ENCODE measurements around the gene YTHDF1. TPM values are rescaled to one million over a fixed set of nuclear protein-coding genes. Genes with fewer than 3 reads are reported as not detected.
"Not testable (repeated sequence)": the region's sequence is repeated elsewhere in the genome, so short reads cannot be mapped to it uniquely, and the experiment has no call there.

Gene YTHDF1
- total RNA-seq, 1 donor from 2014 or later: 23.1 TPM

DNA sequence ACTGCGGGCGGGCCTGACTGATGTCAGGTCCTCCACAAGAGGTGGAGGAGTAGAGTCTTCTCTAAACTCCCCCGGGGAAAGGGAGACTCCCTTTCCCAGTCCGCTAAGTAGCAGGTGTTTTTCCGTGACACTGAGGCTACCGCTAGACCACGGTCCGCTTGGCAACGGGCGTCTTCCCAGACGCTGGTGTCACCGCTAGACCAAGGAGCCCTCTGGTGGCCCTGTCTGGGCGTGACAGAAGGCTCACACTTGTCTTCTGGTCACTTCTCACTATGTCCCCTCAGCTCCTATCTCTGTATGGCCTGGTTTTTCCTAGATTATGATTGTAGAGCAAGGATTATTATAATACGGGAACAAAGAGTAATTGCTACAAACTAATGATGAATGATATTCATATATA lies 35.4 kb upstream of the YTHDF1 start:
- DNase-seq (ENCODE audit: low spot score); intact Hi-C loops (cut with DNase I): not testable (repeated sequence)

GRCh38 chr20:63249891-63250290 lies 34.0 kb upstream of the YTHDF1 start:
- intact Hi-C loops (cut with DNase I): no loop called here
- no peak for DNase-seq (ENCODE audit: low spot score)

- intact Hi-C loops (cut with DNase I): no loop called here
- no peak for DNase-seq (ENCODE audit: low spot score)
Measured at GRCh38 chr20:63248835-63249591, 33.1 kb upstream of the YTHDF1 start.

GRCh38 chr20:63247671-63248228 lies 31.8 kb upstream of the YTHDF1 start:
- intact Hi-C loops (cut with DNase I): no loop called here
- DNase-seq (ENCODE audit: low spot score): no peak

GRCh38 chr20:63246490-63247288 lies 30.8 kb upstream of the YTHDF1 start:
- no peak for DNase-seq (ENCODE audit: low spot score)
- intact Hi-C loops (cut with DNase I): no loop called here

DNA sequence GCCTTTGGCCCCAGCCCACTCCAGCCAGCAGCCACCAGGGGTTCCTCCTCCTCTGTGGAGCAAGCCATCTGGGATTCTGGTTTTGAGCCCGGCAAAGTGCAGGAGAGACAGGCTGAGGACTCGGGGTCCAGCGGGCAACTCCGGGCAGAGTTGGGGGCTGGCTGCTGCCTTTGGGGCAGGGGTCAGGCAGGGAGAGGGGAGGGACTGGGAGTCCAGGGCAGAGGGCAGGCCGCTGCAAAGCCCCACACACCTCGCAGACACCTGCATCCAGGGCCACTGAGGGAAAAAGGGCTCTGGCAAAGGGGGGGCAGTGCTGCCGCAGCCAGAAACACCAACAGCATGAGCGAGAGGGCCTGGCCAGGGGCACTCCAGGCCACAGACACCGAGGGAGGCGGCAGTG lies 28.5 kb upstream of the YTHDF1 start:
- DNase-seq (ENCODE audit: low spot score): no peak
- intact Hi-C loops (cut with DNase I): no loop called here

GRCh38 chr20:63243604-63244247 lies 27.8 kb upstream of the YTHDF1 start:
- no peak for DNase-seq (ENCODE audit: low spot score)
- intact Hi-C loops (cut with DNase I): no loop called here

GRCh38 chr20:63242736-63243135 lies 26.8 kb upstream of the YTHDF1 start:
- no peak for DNase-seq (ENCODE audit: low spot score)

DNA sequence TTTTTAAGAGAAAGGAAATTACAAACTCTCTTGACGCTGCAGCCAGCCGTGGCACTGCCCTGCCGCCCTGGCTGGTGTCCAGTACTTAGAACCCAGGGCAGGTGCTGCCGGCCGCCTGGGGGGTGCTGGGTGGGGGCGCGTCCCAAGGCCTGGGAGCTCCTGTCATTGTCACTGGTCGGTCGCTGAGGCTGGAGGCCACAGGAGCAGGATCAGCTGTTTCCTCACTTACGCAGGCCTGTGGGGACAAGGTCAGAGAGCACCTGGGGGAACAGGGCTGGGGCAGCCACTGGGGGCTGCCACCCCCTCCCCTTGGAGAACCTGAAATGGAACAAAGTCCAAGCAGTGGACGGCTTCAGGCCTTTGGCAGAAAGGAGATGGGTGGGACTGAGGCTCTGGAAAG lies 25.3 kb upstream of the YTHDF1 start:
- DNase-seq (ENCODE audit: low spot score): no peak
- intact Hi-C loops (cut with DNase I): no loop called here

More at GRCh38 chr20:63242736-63243135, 26.8 kb upstream of the YTHDF1 start:
- intact Hi-C loops (cut with DNase I): no loop called here

DNA sequence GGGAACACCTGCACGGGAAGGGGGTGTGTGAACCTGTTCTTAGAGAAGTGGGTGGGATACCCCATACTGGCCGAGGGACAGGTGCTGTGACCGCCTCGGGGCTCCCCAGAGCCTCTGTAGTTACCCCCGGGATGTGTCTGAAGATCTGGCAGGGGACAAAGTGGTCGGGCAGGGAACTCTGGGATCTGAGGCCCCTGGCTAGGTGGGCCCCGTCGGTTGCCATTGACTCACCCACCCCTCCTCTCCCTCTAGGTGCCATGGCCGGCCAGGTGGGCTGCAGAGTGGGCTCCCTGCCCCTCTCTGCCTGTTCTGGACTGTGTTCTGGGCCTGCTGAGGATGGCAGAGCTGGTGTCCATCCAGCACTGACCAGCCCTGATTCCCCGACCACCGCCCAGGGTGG lies 24.1 kb upstream of the YTHDF1 start:
- no peak for DNase-seq (ENCODE audit: low spot score)
- intact Hi-C loops (cut with DNase I): no loop called here

DNA sequence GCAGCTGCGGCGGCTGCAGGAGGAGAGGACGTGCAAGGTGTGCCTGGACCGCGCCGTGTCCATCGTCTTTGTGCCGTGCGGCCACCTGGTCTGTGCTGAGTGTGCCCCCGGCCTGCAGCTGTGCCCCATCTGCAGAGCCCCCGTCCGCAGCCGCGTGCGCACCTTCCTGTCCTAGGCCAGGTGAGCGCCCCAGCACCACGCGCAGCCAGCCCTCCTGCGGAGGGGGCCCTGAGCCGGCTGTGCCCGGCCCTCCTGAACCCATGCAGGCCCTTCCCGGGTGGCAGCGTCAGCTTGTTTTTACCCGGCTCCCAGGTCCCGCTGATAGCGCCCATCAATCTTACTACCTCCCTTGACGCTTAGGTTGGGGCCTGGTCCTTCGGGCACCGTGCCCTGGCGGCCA lies 23.5 kb upstream of the YTHDF1 start:
- intact Hi-C loops (cut with DNase I): no loop called here
- DNase-seq (ENCODE audit: low spot score): no peak

DNA sequence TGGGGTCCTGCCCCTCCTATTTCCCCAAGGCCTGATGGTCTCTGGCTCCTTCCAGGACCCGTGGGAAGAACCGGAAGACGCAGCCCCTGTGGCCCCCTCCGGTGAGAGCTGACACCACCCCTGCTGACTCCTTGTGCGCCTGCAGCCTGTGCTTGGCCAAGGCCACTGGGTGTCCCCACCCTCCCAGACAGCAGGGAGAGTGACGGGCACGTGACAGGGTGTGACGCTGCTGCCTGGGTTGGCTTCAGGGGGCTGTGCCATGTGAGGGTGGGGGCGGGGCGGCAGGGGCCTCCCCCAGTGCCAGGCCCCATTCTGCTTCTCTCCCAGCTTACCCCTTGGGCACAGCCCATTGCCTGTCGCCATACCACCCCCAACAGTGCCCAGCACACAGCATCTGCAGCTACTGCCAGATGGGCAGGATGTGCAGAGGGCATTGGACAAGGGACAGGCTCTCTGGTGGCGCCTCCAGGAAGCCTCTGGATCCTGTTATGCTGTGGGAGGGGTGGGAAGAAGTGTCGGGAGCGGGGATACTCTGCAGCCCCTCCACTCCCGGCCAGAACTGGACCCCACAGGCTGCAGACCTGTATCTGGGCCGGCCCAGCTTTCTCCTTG lies 22.7 kb upstream of the YTHDF1 start:
- DNase-seq (ENCODE audit: low spot score): no peak
- intact Hi-C loops (cut with DNase I): no loop called here

GRCh38 chr20:63238031-63238430 lies 22.1 kb upstream of the YTHDF1 start:
- intact Hi-C loops (cut with DNase I): no loop called here
- no peak for DNase-seq (ENCODE audit: low spot score)

GRCh38 chr20:63236116-63236837 lies 20.3 kb upstream of the YTHDF1 start:
- DNase-seq (ENCODE audit: low spot score): no peak
- intact Hi-C loops (cut with DNase I): no loop called here

DNA sequence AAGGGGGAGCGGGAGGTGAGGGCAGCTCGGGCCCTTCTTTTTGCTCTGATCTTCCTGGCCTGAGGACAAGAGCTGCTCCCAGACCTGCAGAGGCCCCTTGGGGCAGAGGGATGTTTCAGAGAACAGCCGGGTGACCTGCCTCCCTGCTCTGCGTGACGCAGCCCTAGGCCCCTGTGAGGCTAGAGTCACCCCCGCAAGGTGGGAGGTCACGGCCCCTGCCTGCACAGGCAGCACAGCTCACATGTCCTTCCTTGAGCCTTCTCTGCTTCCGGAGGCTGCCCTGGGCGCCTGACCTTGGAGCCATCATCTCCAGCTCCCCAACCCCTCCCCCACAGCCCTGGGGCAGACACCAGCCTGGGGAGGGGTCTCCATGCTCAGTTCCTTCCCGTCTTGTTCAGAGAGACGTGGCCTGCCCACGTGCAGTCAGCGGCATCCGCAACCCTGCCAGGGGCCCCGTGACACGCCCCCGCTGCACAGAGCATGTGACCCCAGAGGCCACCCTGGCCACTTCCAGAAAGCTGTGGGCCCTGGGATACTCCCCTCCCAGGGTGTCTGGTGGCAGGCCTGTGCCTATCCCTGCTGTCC lies 19.6 kb upstream of the YTHDF1 start, which contains the start of gene BIRC7:
Gene BIRC7 (plus strand): TSS at position 507 of the 585 bp plus-strand sequence. CDS start 192 bp downstream, outside the sequence.
- no peak for DNase-seq (ENCODE audit: low spot score)
- intact Hi-C loops (cut with DNase I): no loop called here

- intact Hi-C loops (cut with DNase I): no loop called here
Measured at GRCh38 chr20:63234693-63235398, 18.9 kb upstream of the YTHDF1 start.

DNA sequence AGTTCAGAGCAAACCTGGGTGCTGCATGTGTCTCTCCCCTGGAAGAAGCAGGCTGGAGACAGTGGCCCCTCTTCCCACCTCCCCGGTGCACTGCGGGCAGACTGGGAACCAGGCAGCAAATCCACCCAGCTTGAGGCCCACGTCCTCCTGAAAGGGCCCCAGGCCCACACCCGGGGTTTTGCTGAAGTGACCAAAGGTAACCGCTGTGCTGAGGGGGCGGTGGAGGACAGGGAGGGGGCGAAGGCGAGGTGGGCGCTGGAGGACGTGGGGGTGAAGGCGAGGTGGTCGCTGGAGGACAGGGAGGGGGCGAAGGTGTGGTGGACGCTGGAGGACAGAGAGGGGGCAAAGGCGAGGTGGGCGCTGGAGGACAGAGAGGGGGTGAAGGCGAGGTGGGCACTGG lies 18.0 kb upstream of the YTHDF1 start:
- no peak for DNase-seq (ENCODE audit: low spot score)
- intact Hi-C loops (cut with DNase I): no loop called here

More at GRCh38 chr20:63234693-63235398, 18.9 kb upstream of the YTHDF1 start:
- no peak for DNase-seq (ENCODE audit: low spot score)

DNA sequence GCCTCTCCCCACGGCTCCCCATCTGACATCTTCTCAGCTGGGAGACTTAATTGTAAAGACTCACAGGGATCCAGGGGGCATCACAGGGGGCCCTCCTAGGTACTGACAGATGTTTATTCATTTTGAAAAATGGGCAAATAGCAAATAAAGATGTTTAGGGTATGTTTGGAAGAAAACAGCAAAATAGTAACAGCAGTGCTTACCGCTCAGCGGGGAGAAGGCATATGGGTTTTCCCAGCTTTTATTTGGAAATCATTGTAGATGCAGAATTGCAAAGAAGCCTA lies 17.1 kb upstream of the YTHDF1 start:
- no peak for DNase-seq (ENCODE audit: low spot score)
- intact Hi-C loops (cut with DNase I): no loop called here

All from cardiac septum (tissue), 1 donor.